ENCODE results near the gene DDAH2.

The DDAH2 gene

DNA sequence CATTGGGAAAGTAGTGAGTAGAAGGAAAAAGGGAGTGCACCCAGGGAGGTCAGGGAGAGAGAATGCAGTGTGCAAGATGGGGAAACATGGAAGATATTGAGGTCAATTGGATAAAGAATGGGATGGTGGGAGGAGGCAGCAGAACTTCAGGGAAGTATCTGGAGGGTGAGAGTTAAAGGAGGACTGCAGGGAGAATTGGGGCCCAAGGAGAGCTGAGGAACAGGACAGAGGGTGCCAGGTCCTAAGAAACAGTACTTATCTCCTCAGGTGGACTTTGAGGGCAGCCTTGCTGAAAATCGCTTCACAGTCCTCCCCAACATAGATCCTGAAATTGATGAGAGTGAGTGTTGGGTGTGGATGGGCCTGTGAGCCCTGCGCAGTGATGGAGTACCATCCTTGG, 29.2 kb upstream of the DDAH2 start:
- no peak for DNase-seq

DNA sequence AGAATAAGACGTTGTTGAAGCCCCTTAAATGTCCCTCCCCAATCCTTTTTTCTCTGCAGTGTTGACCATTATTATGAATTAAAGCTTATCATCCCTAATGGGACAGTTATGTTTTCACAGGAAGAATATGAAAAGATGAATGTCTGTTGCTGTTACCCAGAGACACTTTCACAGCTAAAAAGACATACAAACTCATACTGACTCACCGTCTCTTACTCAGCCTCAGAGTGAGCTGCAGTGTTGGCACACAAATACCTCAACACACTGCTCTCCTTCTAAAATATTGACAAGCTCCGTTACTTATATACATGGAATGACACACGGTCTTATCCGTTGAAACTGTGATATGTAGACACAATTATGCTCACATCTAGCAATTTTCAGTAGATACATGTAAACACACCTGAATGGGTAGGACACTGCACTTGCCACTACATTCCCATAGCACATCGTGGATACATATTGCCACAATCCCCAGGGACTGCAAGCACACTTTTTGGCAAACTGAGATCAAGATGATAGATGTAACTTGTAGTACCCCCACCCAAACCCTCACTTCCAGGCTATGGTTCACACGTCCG, 23.7 kb upstream of the DDAH2 start:
- peak; percentile 88 for DNase-seq

DNA sequence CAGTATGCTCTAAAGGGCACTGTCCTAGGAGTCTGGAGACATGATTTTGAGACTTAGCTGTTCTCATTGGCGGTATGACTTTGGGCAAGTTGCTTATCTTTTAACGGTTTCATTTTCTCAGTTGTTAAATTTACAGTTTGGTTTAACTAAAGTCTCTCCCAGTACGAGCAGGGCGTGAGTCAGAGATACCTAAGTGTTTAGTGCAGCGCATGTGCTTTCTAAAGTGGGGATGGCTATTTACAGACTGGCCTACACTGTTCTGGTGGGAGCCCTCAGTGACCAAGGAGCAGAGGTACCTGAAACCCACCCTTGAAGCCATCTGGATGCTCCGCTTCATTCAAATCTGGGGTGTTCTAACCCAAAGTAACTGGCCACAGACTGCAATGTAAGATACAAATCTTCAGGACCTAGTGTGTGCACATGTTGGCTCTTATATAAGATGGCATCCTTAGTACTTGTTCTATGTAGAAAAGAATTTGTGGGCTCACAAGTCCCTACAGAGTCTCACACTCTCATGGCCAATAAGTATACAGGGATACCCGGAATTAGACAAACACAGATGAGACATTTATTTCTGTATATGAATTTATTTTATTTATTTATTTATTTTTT, 21.4 kb upstream of the DDAH2 start:
- peak; percentile 76 for DNase-seq

DNA sequence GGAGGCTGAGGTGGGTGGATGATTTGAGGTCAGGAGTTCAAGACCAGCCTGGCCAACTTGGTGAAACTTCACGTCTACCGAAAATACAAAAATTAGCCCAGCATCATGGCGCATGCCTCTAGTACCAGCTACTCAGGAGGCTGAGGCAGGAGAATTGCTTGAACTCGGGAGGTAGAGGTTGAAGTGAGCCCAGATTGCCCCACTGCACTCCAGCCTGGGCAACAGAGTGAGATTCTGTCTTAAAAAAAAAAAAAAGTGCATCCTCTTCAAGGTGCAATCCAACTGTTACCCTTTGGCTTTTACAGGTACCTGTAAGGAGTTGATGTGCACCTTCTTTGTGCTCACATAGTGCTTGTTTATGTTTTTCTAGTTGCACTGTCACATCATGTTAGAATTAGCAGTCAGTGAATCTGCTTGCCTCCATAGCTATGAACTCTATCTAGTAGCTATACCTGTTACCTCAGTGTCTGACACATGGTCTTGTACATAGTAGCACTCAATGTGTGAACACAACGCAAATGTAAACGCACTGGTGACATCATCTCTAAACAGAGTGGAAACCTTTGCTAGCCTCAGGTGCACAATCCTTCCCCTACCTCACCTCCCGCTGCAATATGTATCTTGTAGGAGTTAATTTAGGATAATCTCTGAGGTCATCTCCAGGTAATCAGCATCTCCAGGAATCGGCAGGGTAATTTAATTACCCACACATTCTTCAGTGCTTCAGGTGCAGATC, 20.4 kb upstream of the DDAH2 start:
- no peak for DNase-seq

DNA sequence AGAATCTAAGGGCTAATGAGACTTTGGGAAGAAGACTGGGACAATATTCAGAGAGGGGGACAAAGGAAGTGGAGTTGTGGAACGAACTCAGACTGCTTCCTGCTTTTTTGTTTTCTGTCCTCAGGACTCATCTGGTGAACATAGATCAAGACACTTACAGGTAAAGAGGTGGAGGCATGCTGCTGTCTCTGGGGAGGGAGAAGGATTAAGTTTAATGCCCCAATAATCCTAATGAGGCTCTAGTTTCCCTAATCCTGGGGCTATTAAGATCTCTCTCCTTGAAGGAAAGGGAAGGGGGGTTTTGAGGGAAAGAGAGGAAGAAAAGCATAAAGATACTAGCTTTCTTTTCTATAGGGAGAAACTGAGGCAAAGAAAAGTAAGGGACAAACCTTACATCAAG, 15.3 kb upstream of the DDAH2 start:
- no peak for DNase-seq

DNA sequence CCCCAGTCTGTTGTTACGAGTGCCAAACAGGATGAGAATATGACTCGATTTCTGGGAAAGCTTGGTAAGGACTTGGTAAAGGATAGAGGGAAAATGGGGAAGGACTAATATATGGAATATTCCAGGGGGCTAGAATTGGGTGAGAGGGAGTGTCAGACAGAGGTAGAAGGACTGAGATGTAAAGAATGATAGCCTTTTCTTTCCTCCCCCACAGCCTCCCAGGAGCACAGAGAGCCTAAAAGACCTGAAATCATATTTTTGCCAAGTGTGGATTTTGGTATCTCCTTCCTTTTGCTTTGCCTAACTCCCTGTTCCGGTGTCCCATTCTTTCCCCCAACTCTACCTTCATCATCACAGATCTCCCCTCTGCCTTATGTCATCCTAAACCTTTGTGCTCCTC, 13.8 kb upstream of the DDAH2 start:
- DNase-seq = no peak

DNA sequence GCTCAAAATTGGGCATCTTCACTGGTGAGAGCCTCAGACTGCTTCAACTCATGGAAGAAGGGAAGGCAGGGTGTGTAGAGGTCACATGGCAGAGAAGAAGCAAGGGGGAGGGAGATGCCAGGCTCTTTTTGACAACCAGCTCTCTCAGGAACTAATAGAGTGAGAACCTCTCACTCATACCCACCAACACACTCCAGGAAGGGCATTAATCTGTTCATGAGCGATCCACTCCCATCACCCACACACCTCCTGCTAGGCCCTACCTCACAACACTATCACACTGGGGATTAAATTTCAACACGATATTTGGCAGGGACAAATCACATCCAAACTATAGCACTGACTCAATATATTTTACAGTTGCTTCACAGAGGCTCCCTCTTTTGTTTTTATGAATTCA, 12.7 kb upstream of the DDAH2 start:
- DNase-seq = no peak

DNA sequence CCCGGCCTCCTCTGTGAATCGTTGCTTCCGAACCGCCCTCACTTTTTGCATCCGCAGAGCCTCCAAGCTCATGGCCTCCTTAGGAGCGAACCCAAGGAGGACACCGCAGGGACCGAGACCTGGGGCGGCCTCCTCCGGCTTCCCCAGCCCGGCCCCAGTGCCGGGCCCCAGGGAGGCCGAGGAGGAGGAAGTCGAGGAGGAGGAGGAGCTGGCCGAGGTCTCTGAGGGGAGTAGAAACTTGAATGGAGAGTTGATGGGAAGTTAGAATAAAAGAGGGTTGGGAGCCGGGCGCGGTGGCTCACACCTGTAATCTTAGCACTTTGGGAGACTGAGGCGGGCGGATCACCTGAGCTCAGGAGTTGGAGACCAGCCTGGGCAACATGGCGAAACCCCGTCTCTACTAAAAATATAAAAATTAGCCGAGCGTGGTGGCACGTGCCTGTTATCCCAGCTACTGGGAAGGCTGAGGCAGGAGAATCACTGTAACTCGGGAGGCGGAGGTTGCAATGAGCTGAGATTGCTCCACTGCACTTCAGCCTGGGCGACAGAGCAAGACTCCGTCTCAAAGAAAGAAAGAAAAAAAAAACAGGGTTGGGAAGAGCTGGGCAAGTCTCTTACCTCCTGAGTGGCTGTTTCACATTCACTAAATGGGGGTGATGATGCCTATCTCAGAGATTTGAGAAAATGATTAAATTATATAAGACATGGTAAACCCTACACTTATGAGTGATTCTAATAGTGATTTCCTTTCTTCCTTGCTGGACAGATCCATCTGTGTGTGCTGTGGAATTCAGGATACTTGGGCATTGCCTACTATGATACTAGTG, 11.5 kb upstream of the DDAH2 start:
- no peak for DNase-seq

DNA sequence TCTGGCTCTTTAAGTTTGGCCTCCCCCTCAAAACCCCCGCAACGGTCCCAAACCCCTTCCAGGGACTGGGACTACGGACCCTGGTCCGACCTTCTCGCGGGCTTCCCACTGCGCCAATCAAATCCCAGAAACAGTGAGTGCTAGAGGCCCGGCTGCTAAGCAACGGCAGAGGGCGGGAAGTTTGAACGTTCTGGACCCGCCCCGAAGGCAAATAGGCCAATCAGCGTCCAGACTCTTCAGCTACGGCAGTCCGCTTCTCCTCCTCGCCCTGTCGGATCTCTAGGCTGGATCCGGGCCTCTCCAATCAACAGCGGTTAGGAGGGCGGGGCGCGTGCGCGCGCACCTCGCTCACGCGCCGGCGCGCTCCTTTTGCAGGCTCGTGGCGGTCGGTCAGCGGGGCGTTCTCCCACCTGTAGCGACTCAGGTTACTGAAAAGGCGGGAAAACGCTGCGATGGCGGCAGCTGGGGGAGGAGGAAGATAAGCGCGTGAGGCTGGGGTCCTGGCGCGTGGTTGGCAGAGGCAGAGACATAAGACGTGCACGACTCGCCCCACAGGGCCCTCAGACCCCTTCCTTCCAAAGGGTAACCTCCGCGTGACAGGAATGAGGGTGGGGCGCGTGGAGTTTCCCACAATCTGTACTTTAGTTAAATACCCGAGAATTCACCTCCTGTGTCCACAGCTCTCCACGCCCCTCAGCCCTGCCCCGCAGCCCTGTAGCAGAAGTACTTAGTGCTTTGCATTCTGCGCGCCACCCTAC, 10.7 kb upstream of the DDAH2 start, which contains the start of gene MSH5:
Gene MSH5 (plus strand): TSS at position 367 of the 758 bp plus-strand sequence. CDS start 462 bp downstream, outside the sequence.
- DNase-seq = peak; percentile 99

DNA sequence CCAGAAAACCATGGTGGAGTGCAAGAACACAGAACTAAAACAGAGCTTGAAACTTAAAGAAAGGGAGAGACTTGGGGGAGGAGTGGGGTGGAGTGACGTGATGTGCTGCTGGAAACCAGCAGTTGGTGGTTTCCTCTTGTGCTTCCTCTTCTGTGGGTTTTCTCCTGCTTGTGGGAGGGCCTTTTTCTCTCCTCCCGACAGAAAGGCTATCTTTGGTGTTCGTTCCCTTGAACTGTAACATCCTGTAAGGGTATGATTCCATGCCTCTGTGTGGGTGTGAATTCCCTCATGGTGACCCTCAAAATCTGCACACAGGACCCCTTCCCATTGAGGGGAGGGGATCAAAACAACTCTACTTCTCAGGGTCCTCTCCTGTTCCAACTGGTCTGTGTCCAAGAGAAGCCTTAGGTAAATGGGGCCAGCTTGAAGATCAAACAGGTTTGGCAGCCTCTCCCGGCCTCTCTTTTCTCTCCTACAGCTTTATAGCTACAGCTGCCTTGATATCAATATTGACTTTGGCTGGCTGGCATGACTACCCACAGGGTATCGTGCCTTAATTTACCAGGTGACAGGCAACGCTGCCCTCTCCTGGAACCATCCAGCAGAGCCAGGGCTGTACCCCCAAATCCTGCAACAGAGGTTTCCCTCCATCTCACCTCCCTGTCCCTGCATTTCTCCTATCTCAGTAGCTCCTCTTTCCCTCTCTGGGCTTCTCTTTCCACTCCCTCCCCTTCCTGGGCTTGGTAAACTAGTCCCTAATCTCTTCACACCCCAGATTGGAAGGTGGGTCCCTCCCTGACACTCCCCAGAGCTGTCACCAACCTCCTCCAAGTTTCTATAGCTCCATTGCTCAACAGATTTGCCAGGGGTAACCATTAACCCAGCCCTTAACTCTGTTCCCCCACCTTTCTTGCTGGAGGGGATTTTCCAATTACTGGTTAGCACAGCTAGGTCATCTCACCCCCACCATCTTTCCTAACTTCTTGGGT, 9.2 kb upstream of the DDAH2 start:
- peak; percentile 85 for DNase-seq

DNA sequence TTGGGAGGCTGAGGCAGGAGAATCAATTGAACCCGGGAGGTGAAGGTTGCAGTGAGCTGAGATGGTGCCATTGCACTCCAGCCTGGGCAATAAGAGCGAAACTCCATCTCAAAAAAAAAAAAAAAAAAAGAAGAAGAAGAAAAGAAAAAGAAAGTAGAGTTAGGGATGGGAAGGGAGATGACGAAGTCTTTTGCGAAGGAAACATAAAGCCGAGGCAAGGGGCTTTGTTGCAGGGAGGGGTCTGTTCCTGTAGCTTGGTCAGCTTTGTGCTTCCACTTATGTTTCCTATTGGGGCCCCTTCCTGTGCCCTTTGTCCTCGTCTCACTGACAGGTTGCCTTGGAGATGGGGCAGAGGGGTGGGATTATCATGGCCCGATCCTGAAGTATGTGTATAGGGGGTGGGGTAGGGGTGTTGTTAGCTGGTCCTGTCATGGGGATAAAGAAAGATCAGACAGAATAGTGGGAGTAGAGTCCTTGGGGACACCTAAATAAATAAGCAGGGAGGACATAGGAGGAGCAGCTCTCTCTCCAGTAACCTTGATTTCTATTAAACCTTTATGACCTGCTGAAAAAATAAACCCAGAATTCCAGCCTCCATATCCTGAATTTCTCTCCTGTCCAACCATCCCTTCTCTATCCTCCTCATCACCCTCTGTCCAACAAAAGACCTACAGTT, 8.4 kb upstream of the DDAH2 start:
- DNase-seq = no peak

DNA sequence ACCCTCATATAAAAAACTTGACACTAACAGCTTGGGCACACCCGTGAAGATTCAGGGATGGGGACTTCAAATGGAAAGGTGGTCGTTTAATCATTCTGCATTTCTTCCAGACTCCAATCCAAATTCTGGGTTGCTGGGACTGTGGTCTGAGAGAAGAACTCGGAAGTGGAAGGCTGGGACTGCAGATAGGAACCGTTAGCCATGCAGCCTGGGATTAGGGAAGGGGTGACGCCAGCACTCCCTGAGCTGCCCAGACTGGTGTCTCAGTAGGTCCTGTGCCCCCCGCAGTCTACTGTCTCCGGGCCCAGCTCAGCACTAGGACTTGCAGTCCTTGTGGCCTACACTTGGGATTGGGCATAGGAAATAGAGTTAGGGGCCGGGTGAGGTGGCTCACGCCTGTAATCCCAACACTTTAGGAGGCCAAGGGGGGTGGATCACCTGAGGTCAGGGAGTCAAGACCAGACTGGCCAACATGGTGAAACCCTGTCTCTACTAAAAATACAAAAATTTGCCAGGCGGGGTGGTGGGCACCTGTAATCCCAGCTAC, 7.7 kb upstream of the DDAH2 start:
- DNase-seq = no peak

DNA sequence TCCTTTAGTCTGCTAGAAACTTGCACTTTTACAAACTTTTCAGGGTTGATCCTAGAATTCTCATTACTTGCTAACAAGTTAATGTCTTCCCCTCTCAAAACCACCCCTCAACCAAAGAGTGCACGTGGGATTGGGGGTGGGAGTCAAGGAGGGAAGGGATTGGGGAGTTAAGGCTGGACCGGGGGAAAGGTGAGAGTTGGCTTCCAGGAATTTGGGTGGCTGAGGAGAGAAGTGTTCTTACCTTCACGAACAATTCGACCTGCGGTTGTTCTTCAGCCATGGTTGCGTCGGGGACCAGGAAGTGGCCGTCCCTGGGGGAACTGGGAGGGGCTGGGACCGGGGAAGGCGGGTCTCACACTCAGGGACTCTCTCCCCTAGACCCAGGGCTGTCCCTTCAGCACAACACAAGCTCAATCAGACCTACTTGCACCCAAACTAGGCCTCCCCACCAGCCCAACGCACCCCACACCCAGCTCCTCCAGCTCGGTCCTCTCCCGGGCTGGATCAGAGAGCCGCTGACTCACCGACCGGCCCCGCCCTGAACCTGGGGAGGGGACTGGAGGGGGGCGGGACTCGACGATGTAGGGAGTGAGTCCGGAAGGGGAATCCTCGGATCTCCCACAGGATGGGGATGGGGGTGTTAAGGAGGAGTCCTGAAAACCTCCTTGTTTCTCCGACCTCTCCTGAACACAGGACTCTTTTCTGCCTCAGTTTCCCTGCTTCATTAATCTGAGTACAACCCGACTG, 7.1 kb upstream of the DDAH2 start, which contains the start of gene CLIC1:
Gene CLIC1 (minus strand): TSS at position 510 of the 747 bp plus-strand sequence. CDS start 230 bp downstream, at position 280.
- peak; percentile 83 for DNase-seq

DNA sequence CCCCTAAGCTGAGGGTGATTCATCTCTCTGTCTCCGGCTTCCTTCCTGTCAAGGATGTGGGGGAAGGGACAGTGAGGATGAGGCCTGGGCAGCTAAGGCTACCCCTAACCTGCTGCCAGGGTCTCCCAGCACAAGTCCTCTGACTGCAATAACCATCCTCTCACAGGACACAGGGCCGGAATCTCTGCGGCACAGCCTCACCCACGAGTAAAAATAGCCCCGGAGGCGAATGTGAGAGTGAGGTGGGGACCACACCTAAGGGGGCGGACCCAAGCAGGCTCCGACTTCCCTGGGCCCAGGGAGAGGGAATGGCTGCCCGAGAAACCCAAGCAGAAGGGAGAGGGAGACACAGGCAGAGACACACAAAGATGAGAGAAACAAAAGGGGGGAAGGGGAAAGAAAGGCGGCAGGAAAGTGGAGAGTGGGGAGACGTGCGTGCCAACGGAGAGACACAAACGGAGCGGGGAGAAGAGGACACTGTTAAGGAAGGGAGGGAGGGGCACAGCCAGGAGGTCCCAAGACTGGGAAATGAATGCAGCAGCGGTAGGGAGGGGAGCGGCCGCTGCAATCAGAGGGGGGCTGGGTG, 5.8 kb upstream of the DDAH2 start:
- peak; percentile 75 for DNase-seq

DNA sequence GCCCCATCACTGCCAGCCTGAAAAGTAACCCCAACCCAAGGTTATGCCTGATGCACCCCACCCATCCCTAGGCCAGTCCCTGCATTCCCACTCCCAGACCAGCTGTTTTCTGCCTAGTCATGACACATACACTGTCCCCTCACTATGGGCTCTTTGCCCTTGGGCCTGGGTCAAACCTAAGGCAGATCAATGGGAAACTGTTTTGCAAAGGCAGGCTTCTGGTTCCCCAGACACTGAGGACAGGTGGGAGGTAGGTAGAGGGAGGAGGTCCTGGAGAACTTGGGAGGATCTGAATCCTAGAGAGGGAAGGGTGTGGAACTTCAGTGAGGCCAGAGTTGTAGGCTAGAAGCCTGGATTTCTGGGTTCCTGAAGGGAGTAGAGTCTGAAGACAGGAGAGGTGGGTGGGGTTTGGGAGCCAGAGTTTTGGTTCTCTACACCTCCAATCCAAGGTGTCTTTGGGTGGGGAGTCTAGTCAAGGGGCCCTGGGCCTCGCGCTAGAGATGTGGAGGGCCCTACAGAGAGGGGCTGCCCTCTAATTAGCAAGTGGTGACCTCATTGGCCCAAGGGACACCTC, 5.2 kb upstream of the DDAH2 start:
- no peak for DNase-seq

DNA sequence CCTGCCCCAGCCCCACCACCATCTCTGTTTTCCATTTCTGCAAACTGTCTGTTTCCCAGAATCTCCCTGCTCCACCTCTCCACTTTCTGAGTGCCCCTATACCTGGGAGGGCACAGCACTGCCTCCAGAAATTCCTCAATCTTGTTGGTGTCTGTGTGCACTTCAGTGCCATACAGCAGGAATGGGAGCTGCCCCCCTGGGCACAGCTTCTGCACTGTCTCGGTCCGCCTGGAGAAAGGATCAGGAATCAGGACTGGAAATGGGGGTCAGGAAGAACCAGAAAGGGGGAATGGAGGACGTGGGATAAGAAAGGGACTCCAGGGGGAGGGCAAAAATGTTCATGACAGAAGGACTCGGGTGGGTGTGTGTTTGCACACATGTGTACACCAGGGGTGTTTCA, 4.6 kb upstream of the DDAH2 start:
- no peak for DNase-seq

DNA sequence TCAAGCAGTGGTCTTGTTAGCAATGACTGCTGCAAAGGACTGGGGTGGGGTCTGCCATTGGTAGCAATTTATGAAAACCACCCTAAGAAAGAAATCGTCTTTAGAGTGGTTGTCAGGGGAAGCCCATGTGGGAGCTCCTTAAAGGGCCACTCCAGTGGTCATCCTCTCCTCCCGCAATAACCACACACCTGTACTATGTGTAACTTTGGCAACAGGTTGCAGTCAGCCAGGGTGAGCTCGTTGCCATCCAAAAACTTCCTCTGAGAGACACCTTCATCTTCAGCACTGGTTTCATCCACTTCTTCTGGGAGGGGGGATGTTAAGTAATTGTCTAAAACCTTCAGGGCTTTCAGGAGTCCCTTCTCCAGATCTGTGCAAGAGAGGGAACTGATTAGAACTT, 2.9 kb upstream of the DDAH2 start:
- no peak for DNase-seq

DNA sequence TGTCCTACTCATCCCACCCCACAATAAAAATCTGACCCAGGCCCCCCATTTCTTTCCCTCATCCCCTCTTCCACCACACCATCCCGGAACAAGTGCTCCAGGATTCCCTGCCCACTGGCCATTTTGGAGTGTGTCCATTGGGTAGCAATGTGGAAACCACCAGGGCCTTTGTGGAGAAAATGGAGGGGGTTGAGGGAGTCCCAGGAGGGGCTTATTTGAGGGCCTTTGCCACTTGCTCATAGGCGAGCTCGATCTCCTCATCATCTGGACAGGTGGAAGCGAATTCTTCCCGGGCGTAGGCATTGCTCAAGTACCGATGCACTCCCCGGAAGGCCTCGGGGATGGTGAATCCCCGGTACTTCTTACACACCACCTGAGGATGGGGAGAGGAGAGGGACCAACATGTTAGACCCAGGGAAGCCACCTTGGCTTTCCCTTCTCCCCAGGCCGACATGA, 1.6 kb upstream of the DDAH2 start:
- DNase-seq = no peak
